GM12875 (cell line): Measurements from ENCODE around the gene NRGN.

ENCODE experiments used
- H3K4me3 ChIP-seq: one replicate; pipeline ENCODE4 v1.5.1; 2011; ENCODE audit warnings: low read depth, low read length, control low read depth
- TF ChIP-seq, protein P1 (sequence below): IDR thresholded peaks from 2 replicates; pipeline ENCODE4 v1.5.1; 2011; ENCODE audit warnings: low read depth, mild to moderate bottlenecking, control low read depth, inconsistent platforms, low read length, moderate library complexity, borderline replicate concordance; ENCODE audit not compliant: insufficient read depth

Gene NRGN

DNA sequence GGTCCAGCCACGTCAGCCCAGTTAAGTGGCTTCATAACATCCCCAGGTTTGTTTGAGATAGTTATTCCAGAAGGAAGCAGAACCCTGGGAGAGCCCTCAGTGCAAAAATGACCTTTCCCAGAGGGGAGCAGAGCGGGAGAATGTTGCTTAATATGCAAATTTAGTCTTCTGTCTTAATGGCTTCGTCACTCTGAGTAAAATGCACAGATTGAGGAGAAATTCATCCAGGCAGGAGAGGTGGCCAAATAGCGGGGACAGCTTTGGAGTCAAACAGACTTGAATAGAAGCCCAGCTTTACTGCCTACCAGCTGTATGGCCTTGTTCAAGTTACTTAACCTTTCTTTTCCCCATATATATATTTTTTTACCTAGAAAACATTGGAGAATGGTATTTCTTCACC lies 12.3 kb upstream of the NRGN start:
- TF ChIP-seq, protein P1, sequence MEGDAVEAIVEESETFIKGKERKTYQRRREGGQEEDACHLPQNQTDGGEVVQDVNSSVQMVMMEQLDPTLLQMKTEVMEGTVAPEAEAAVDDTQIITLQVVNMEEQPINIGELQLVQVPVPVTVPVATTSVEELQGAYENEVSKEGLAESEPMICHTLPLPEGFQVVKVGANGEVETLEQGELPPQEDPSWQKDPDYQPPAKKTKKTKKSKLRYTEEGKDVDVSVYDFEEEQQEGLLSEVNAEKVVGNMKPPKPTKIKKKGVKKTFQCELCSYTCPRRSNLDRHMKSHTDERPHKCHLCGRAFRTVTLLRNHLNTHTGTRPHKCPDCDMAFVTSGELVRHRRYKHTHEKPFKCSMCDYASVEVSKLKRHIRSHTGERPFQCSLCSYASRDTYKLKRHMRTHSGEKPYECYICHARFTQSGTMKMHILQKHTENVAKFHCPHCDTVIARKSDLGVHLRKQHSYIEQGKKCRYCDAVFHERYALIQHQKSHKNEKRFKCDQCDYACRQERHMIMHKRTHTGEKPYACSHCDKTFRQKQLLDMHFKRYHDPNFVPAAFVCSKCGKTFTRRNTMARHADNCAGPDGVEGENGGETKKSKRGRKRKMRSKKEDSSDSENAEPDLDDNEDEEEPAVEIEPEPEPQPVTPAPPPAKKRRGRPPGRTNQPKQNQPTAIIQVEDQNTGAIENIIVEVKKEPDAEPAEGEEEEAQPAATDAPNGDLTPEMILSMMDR: no peak
- H3K4me3 ChIP-seq: no peak overlapping the region

DNA sequence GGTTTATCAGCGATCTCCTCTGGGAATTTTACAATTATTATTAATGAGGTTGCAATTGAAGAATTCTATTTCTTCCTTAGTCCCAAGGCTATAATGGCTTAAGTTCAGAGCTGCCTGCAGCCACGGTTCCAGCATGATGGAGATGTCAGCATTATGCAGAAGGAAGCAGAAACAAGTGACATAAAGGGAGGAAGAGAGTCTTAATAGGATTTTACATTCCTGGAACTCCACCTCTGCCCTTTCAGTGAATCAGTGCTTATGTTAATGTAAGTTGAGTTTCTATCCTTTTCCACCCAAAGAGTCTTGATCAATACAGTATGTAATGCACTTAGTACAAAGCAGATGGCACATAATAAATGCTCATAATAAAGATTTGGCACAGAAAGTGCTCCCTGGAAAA lies 11.6 kb upstream of the NRGN start:
- TF ChIP-seq, protein P1: no peak
- H3K4me3 ChIP-seq: no peak overlapping the region

DNA sequence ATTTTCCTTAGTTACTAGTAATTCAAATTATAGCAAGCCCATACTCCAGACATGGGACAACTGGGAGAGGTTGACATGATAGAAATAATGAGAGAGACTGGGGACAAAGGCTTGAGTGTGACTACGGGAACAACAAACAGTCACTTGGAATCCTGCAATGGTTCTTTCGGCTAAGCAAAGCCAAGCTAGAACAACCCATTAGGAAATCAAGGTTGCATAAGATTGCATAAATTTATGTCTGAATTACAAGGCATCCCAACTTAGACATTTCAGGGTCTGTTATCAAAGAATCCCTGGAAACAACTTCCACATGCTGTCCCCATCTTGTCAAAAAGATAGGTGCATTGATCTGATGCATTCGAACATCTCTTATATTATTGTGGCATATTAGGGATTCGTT lies 10.2 kb upstream of the NRGN start:
- TF ChIP-seq, protein P1: no peak
- no peak overlapping the region for H3K4me3 ChIP-seq

DNA sequence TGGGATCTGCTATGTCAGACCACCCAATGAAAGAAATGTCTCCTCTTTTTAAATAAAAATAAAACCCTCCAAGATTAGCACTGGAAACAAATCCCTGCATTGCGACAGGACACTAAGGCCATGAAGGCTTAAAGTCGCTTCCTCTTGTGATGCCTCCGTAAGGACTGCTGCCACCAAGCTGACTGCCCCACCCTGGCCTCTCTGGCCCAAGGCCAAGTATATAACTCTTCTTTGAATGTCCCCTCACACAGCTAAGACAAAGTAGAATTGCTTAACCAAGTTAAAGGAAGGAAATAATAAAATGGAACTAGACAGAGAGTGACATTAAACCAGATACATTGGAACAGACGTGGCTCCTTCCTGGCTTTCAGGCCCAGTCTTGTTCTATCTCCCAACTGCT lies 7.5 kb upstream of the NRGN start:
- no peak overlapping the region for H3K4me3 ChIP-seq
- TF ChIP-seq, protein P1: no peak

DNA sequence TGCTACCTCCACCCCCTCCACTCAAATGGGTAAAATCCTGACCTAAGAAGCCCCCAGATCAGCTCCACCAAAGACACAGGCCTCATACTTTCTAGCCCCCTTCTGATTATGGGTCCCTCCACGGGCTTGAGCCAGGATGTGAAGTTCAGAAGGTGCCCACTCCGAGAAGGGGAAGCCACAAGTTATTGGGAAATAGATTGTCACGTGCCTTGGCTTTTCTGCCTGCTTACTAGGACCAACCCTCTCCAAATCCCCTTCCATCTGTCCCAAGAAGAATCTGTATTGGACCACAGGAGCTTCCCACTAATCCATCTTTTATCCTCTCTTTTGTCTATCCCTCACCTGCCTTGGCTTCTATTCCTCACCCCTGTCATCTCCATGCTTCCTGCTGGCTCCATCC lies 3.0 kb upstream of the NRGN start:
- TF ChIP-seq, protein P1: no peak
- no peak overlapping the region for H3K4me3 ChIP-seq

DNA sequence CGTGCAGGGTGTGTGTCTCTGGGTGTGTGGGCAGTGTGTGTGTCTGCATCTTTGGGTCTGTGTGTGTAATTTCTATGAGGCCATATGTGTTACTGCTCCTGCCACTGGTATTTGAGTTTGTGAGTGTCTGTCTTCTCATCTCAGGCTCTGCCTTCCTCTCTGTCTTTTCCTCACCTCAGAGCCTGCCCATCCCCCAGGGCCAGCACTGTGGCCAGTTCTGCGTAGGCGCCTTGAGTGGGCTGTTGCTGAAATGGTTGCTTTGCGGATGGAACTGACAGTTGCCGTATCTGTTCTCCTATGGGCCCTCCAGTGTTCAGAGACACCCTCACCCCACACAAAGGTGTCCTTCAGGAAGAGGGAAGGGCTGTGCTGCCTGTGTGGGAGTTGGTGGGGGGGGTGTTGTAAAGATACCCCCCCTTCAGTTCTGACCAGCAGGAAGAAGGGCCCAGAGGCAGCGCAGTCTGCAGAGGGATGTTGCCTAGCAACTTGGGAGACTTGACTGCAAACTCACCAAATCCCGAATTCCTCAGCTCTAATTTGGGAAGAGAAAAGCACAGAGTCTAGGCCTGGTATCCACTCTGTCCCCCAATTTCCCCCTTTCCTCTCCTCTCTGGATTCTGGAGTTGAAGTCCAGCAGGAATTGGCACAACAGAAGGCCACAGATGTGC lies 2.0 kb upstream of the NRGN start:
- H3K4me3 ChIP-seq: no peak overlapping the region
- TF ChIP-seq, protein P1: no peak

DNA sequence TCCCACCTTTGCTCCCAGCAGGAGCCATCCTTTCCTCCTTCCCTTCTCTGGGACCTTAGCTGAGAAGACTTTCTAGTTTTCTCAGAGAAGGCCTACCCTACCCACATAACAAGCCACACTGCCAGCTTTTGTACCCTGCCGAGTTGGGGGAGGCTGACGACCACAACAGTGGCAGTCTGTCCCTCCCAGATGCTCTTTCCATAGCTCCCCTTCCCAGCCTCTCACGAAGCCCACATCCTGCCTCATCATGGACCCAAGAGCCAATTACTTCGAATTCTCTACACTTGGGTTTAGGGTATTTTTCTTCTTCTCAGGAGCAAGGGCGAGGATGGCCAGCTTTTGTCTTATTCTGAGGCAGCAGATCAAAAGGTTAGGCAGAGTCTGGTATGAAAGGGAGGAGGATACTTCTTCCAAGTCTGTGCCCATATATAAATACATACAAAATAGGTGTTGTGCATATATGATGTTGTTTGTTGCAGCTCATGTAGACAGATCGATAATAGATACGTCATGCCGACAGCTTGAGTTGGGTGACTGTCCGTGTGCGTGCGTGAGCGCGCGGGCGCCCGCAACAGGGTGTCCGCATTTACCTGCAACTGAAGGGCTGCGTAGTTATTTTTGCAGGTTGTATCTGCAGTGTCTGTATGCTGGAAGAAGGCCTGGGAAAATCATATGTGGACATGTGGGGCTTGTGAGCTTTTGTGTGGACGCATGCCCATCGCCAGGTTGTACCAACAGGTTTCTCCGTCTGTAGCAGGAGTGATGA lies 846 bp upstream of the NRGN start:
- TF ChIP-seq, protein P1: no peak
- H3K4me3 ChIP-seq: no peak overlapping the region
